Ovary (tissue), 9 donors: ENCODE data around the gene ANKMY1. TPM values are rescaled to one million over a fixed set of nuclear protein-coding genes. Genes with fewer than 3 reads are reported as not detected.

Experiments used
- DNase-seq, 5 donors: peaks; one replicate each; pipeline ENCODE4 v3.0.0-alpha.2; 2019 to 2020
- H3K27ac ChIP-seq, 2 donors: fragments of 200-600 bp; one replicate each; pipeline versions ENCODE4 v1.5.1 to v1.8.0; 2019 to 2022
- H3K27me3 ChIP-seq: fragments of 200-600 bp; one replicate; pipeline ENCODE4 v1.8.0; 2022
- H3K36me3 ChIP-seq: fragments of 200-600 bp; sonication (generic); one replicate; pipeline ENCODE4 v1.5.1; 2019
- H3K4me1 ChIP-seq: one replicate; pipeline ENCODE4 v1.8.1; 2013; ENCODE audit warnings: mild to moderate bottlenecking, moderate library complexity; ENCODE audit not compliant: insufficient read depth
- H3K4me3 ChIP-seq: fragments of 200-600 bp; sonication (generic); one replicate; pipeline ENCODE4 v1.5.1; 2017
- H3K9me3 ChIP-seq, 2 donors: fragments of 200-600 bp in 1 of 2; sonication (generic) in 1 of 2; one replicate each; pipeline versions ENCODE4 v1.5.1 to v1.8.1; 2013 to 2019; ENCODE audit warnings: mild to moderate bottlenecking in 1 of 2, moderate library complexity in 1 of 2
- CTCF ChIP-seq, 3 donors: fragments of 450-650 bp in 2 of 3; fragments of 200-600 bp in 1 of 3; IDR thresholded peaks; one replicate each; pipeline versions ENCODE4 v1.5.1 to v1.8.0; 2016 to 2022; ENCODE audit warnings: antibody characterized with exemption in 3 of 3, mild to moderate bottlenecking in 1 of 3
- EP300 ChIP-seq: sonication (generic); formaldehyde crosslinking; IDR thresholded peaks from one replicate; pipeline ENCODE4 v1.6.1; 2017; ENCODE audit warnings: antibody characterized with exemption
- POLR2A ChIP-seq: fragments of 450-650 bp; IDR thresholded peaks from one replicate; pipeline ENCODE4 v1.6.1; 2017; ENCODE audit warnings: antibody characterized with exemption, mild to moderate bottlenecking, moderate library complexity
- WGBS, 3 donors: extraction: QIAGEN DNeasy Blood & Tissue Kit in 1 of 3; methylation state at CpG; one replicate each; pipeline versions ENCODE4 v1.1.5 to v1.1.7; 2013 to 2017; 5-methylcytosine and 5-hydroxymethylcytosine counted together
- intact Hi-C, 4 donors: fragments of 100-400 bp; cut with DNase I; formaldehyde crosslinking; loops; one replicate each; pipeline versions ENCODE4 v1.11.0 to v1.15.1; 2022 to 2023
- polyA plus RNA-seq, 2 donors: library from polyadenylated mRNA; stranded (reverse); fragments of 200-250 nt in 1 of 2; fragments of 350-450 nt in 1 of 2; fragmentation: Illumina TruSeq in 1 of 2; extraction: RNeasy Lipid Tissue Mini Kit (QIAGEN cat#74804) in 1 of 2; gene quantifications; one replicate each; pipeline ENCODE4 v1.2.3, GENCODE V29; 2013 to 2014
- total RNA-seq, 7 donors: library from RNA; depleted of rRNA in 2 of 7; stranded (reverse); fragments of >200 nt in 2 of 7; fragmentation: NEBNext Ultra II Directional in 3 of 7; extraction: Animal tissue kit (Norgen Biotek cat#: 25700) in 3 of 7; gene quantifications; one replicate each; pipeline versions ENCODE4 v1.1.0 to v1.2.4, GENCODE V29; 2016 to 2023
- donor health status: DM: no; HTN: no; CAD: no; lungs with moderate emphysema.
- donor health status: DM: no; HTN: no; CAD: no.
- donor health status: Bipolar disorder and iron deficiency.
- donor health status: DM: yes; HTN: yes; CAD: no.
- donor health status: DM: no; HTN: no; CAD: no.
- donor health status: DM: yes; HTN: yes; CAD: no.

ANKMY1 gene
- total and polyA plus RNA-seq, 9 donors = 11.5 to 24.2 (median 19.0) TPM

GRCh38 chr2:240507778-240508251 is 50.0 kb downstream of the ANKMY1 start:
- Histone ChIP-seq H3K27me3 (no peaks in the 10 kb centered on the region), H3K36me3 (no peaks in the 10 kb centered on the region), H3K27ac (no peak overlapping the region), H3K4me1 (no peaks in the 10 kb centered on the region), H3K4me3 (no peak overlapping the region), H3K9me3 (no peaks in the 10 kb centered on the region)
- TF ChIP-seq CTCF (IDR thresholded peaks at IDR 0.05) (no peak), EP300 (no peak), POLR2A (no peak)
- intact Hi-C loops = loop anchor here in 1 of 4 donors (10.0 kb wide), 1 partner anchor 107 kb away; no protein-coding TSS in a partner anchor
- 93 to 98% (median 94%) methylated on average over 7 to 11 of the region's 11 CpGs for WGBS, 3 donors
- no peak for DNase-seq

DNA sequence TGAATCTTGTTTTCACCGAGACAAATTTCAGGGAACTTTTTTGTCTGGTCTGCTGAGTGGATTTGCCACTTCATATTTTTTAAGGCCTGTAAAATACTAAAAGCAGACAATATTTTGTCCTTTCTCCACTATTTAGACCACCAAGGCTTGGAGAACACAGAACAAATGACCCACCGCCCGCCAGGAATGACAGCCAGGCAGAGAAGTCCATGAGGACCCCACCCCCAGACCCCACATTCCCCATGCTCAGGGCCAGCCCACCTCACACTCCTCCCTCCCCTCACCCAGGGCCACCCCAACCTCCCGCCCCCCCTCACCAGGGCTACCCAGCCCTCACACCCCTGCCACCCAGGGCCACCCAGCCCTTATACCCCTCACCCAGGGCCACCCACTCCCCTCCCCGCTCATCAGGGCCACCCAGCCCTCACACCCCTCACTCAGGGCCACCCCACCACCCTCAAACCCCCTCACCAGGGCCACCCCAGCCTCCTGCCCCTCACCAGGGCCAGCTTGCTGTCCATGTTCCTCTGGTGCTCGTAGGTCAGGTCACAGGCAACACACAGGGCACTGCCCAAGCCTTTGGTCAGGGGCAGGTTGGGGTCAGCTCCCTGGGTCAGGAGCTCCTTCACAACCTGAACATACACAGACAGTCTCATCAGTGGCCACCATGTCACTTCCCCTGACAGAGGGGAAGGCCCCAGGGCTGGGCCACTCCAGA is 50.6 kb downstream of the ANKMY1 start:
- WGBS, 3 donors = 93 to 95% (median 95%) methylated on average over 6 of the region's 6 CpGs
- H3K27me3 ChIP-seq = no peaks in the 10 kb centered on the region
- TF ChIP-seq CTCF (IDR thresholded peaks at IDR 0.05) (no peak), EP300 (no peak), POLR2A (no peak)
- no peaks in the 10 kb centered on the region for H3K9me3 ChIP-seq
- no peak overlapping the region for H3K27ac ChIP-seq
- intact Hi-C loops = loop anchor here in 1 of 4 donors (10.0 kb wide), 1 partner anchor 108 kb away; no protein-coding TSS in a partner anchor
- no peak for DNase-seq
- no peaks in the 10 kb centered on the region for H3K36me3 ChIP-seq
- no peaks in the 10 kb centered on the region for H3K4me1 ChIP-seq
- no peak overlapping the region for H3K4me3 ChIP-seq

DNA sequence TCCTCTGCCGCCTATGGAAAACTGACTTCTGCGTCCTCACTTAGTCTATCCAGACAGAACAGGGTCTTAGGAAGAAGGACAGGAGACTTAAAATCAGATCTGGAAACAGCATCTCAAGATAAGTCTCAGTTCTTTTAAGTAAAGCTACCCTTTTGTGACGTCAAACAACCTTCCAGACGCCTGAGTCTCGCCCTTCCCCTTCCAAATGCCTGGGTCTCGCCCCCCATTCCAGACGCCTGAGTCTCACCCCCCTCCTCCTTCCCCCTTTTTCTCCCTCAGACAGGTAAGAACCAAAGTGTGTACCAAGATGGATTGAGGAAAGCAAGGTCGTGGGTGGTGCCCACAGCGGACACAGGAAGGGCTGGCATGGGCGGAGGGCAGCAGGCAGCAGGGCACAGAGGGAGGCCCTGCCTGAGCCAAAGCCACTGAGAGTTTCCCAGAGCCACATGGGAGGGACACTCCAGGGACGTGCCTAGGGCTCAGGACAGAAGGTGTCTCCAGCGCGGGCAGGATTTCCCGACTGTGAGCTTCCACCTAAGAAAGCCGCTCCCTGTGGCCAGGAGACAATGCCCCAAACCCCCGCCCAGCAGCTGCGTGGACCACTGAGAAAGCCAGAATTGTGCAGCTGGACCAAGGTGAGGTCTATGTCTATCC is 51.3 kb downstream of the ANKMY1 start:
- no peak overlapping the region for H3K4me3 ChIP-seq
- H3K27me3 ChIP-seq = no peaks in the 10 kb centered on the region
- H3K9me3 ChIP-seq = no peaks in the 10 kb centered on the region
- DNase-seq = no peak
- intact Hi-C loops = loop anchor here in 1 of 4 donors (10.0 kb wide), 1 partner anchor 108 kb away; no protein-coding TSS in a partner anchor
- 85 to 90% (median 89%) methylated on average over 17 of the region's 17 CpGs for WGBS, 3 donors
- TF ChIP-seq EP300 = no peak
- H3K27ac ChIP-seq = no peak overlapping the region
- H3K36me3 ChIP-seq = no peaks in the 10 kb centered on the region
- H3K4me1 ChIP-seq = no peaks in the 10 kb centered on the region

GRCh38 chr2:240505910-240506309 is 51.9 kb downstream of the ANKMY1 start:
- no peak overlapping the region for H3K27ac ChIP-seq
- H3K27me3 ChIP-seq = no peaks in the 10 kb centered on the region
- no peaks in the 10 kb centered on the region for H3K4me1 ChIP-seq
- no peak for DNase-seq
- TF ChIP-seq EP300 (no peak), POLR2A (no peak)
- no peak overlapping the region for H3K4me3 ChIP-seq
- WGBS, 3 donors = 79 to 92% (median 82%) methylated on average over 14 of the region's 14 CpGs
- no peaks in the 10 kb centered on the region for H3K36me3 ChIP-seq
- H3K9me3 ChIP-seq = no peaks in the 10 kb centered on the region
- intact Hi-C loops = loop anchor here in 1 of 4 donors (10.0 kb wide), 1 partner anchor 109 kb away; no protein-coding TSS in a partner anchor

- H3K9me3 ChIP-seq = no peaks in the 10 kb centered on the region
- no peak for DNase-seq
- intact Hi-C loops = loop anchor here in 1 of 4 donors (10.0 kb wide), 1 partner anchor 111 kb away; no protein-coding TSS in a partner anchor
- no peak overlapping the region for H3K27ac ChIP-seq
- H3K36me3 ChIP-seq = no peaks in the 10 kb centered on the region
- H3K4me1 ChIP-seq = no peaks in the 10 kb centered on the region
- 94 to 98% (median 95%) methylated on average over 7 of the region's 7 CpGs for WGBS, 3 donors
- no peaks in the 10 kb centered on the region for H3K27me3 ChIP-seq
- H3K4me3 ChIP-seq = no peak overlapping the region
- TF ChIP-seq CTCF (IDR thresholded peaks at IDR 0.05) = no peak
- TF ChIP-seq EP300 = no peak
- TF ChIP-seq POLR2A = no peak
These were observed 53.9 kb downstream of the ANKMY1 start for GRCh38 chr2:240503848-240504247.
